Neural progenitor cell (in vitro differentiated cells): Measurements from ENCODE around the gene MFAP4. TPM values are rescaled to one million over a fixed set of nuclear protein-coding genes. Genes with fewer than 3 reads are reported as not detected.

Experiments
- DNase-seq: peaks from one replicate; pipeline ENCODE4 v3.0.0-alpha.2; 2016; ENCODE audit warnings: low spot score
- H2AFZ ChIP-seq: fragments of 200-600 bp; sonication (generic); replicated peaks from 2 replicates; pipeline ENCODE4 v1.6.1; 2016; ENCODE audit warnings: antibody characterized with exemption
- H3F3A ChIP-seq: fragments of 200-600 bp; sonication (generic); 2 replicates; pipeline ENCODE4 v1.6.1; 2016; ENCODE audit warnings: antibody characterized with exemption, low read depth
- H3K27ac ChIP-seq: fragments of 200-600 bp; sonication (generic); 2 replicates; pipeline ENCODE4 v1.5.1; 2016; ENCODE audit warnings: mild to moderate bottlenecking
- H3K27me3 ChIP-seq: fragments of 200-600 bp; sonication (generic); 2 replicates; pipeline ENCODE4 v1.6.1; 2016; ENCODE audit warnings: mild to moderate bottlenecking, moderate library complexity
- H3K36me3 ChIP-seq: fragments of 200-600 bp; sonication (generic); 2 replicates; pipeline ENCODE4 v1.5.1; 2016
- H3K4me1 ChIP-seq: fragments of 200-600 bp; sonication (generic); 2 replicates; pipeline ENCODE4 v1.6.1; 2016; ENCODE audit warnings: mixed run types
- H3K4me2 ChIP-seq: fragments of 200-600 bp; sonication (generic); 2 replicates; pipeline ENCODE4 v1.6.1; 2016
- H3K4me3 ChIP-seq: fragments of 200-600 bp; sonication (generic); 2 replicates; pipeline ENCODE4 v1.5.1; 2016
- H3K79me2 ChIP-seq: fragments of 200-600 bp; sonication (generic); 2 replicates; pipeline ENCODE4 v1.6.1; 2016; ENCODE audit warnings: low read depth
- H3K9ac ChIP-seq: fragments of 200-600 bp; sonication (generic); 2 replicates; pipeline ENCODE4 v1.6.1; 2016
- H3K9me3 ChIP-seq: fragments of 200-600 bp; sonication (generic); 2 replicates; pipeline ENCODE4 v1.5.1; 2016; ENCODE audit warnings: low read depth
- H4K20me1 ChIP-seq: fragments of 200-600 bp; sonication (generic); 2 replicates; pipeline ENCODE4 v1.6.1; 2016; ENCODE audit warnings: low read depth
- H3K27ac Mint-ChIP-seq: 3 replicates; pipeline ENCODE4 v1.8.0; 2021; ENCODE audit warnings: mixed read lengths
- H3K27me3 Mint-ChIP-seq: 2 replicates; pipeline ENCODE4 v1.8.0; 2022; ENCODE audit warnings: low read depth, mild to moderate bottlenecking, inconsistent platforms, moderate library complexity, mixed read lengths; ENCODE audit not compliant: insufficient read depth
- H3K36me3 Mint-ChIP-seq: 3 replicates; pipeline ENCODE4 v1.8.0; 2021; ENCODE audit warnings: mixed read lengths
- H3K4me1 Mint-ChIP-seq: 3 replicates; pipeline ENCODE4 v1.8.0; 2021; ENCODE audit warnings: mixed read lengths
- H3K4me3 Mint-ChIP-seq: 3 replicates; pipeline ENCODE4 v1.8.0; 2021; ENCODE audit warnings: mild to moderate bottlenecking, moderate library complexity, mixed read lengths
- H3K9me3 Mint-ChIP-seq: 3 replicates; pipeline ENCODE4 v1.8.0; 2020; ENCODE audit warnings: mixed read lengths
- EZH2 ChIP-seq: fragments of 200-600 bp; sonication (generic); IDR thresholded peaks from 2 replicates; pipeline ENCODE4 v1.6.1; 2017; ENCODE audit warnings: antibody characterized with exemption, mild to moderate bottlenecking, moderate library complexity
- EZH2phosphoT487 ChIP-seq: fragments of 200-600 bp; sonication (generic); IDR thresholded peaks from 2 replicates; pipeline ENCODE4 v1.6.1; 2017; ENCODE audit warnings: antibody characterized with exemption
- total RNA-seq: library from RNA; depleted of rRNA; stranded (reverse); fragments of >200 nt; gene quantifications from 2 replicates; pipeline ENCODE4 v1.2.3, GENCODE V29; 2015; ENCODE audit warnings: low replicate concordance
- TF ChIP-seq, protein P1 (sequence below): fragments of 200-600 bp; sonication (generic); IDR thresholded peaks from 2 replicates; pipeline ENCODE4 v1.5.1; 2017; ENCODE audit warnings: antibody characterized with exemption, mild to moderate bottlenecking

Gene MFAP4
- total RNA-seq, 1 donor from 2014 or later: not detected

DNA sequence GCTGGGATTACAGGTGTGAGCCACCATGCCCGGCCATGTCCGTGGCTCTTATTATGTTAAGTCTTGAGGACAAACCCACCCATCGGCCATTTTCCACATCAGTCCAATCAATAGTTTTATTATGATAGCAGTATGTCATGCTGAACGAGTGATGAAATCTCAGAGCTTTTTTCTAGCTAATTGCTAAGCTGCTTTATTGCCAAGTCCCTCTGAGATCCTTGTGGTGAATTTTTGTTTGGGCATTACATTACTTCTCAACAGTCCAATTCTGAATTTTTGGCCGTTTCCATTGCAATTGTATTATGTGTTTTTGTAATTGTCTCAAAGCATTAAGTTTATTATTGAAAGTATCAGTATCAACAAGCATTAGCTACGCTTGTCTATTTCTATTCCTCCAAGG is 34.9 kb upstream of the MFAP4 start:
- peaks cover 3% of the 10 kb centered on the region for H3K27me3 Mint-ChIP-seq
- H3F3A ChIP-seq: no peaks in the 10 kb centered on the region
- no peak overlapping the region for H3K4me3 ChIP-seq
- H3K4me2 ChIP-seq: no peak overlapping the region
- no peak overlapping the region for H3K9ac ChIP-seq
- H3K9me3 Mint-ChIP-seq: no peaks in the 10 kb centered on the region
- no peaks in the 10 kb centered on the region for H3K79me2 ChIP-seq
- H3K27ac ChIP-seq: no peak overlapping the region
- no peaks in the 10 kb centered on the region for H3K4me1 Mint-ChIP-seq
- H4K20me1 ChIP-seq: no peaks in the 10 kb centered on the region
- no peaks in the 10 kb centered on the region for H3K27me3 ChIP-seq
- H2AFZ ChIP-seq: no peak overlapping the region
- H3K27ac Mint-ChIP-seq: no peak overlapping the region
- H3K4me3 Mint-ChIP-seq: no peak overlapping the region
- no peak for DNase-seq
- no peaks in the 10 kb centered on the region for H3K36me3 Mint-ChIP-seq
- H3K4me1 ChIP-seq: no peaks in the 10 kb centered on the region
- H3K9me3 ChIP-seq: no peaks in the 10 kb centered on the region
- no peaks in the 10 kb centered on the region for H3K36me3 ChIP-seq
- TF ChIP-seq, protein P1, sequence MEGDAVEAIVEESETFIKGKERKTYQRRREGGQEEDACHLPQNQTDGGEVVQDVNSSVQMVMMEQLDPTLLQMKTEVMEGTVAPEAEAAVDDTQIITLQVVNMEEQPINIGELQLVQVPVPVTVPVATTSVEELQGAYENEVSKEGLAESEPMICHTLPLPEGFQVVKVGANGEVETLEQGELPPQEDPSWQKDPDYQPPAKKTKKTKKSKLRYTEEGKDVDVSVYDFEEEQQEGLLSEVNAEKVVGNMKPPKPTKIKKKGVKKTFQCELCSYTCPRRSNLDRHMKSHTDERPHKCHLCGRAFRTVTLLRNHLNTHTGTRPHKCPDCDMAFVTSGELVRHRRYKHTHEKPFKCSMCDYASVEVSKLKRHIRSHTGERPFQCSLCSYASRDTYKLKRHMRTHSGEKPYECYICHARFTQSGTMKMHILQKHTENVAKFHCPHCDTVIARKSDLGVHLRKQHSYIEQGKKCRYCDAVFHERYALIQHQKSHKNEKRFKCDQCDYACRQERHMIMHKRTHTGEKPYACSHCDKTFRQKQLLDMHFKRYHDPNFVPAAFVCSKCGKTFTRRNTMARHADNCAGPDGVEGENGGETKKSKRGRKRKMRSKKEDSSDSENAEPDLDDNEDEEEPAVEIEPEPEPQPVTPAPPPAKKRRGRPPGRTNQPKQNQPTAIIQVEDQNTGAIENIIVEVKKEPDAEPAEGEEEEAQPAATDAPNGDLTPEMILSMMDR: no peak
- no peak for TF ChIP-seq EZH2phosphoT487
- no peak for TF ChIP-seq EZH2

DNA sequence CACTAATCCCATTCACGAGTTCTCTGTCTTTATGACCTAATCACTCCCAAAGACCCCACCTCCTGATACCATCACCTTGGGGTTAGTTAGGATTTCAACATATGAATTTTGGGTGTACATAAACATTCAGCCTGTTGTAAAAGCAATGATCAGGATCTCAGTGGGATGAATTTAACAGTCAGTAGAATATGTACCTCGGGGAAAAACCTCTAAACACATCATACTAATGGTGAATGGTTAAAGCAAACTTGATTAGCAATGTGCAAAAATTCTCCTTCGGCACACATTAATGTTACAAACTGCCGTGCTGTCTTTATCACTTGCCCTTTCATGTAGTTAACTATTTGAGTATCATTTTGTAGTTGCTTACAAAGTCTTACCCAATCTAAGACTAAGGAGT is 34.2 kb upstream of the MFAP4 start:
- Mint-ChIP-seq H3K36me3 (no peaks in the 10 kb centered on the region), H3K9me3 (no peaks in the 10 kb centered on the region), H3K4me1 (no peaks in the 10 kb centered on the region), H3K4me3 (no peak overlapping the region), H3K27ac (no peak overlapping the region), H3K27me3 (peaks cover 2% of the 10 kb centered on the region)
- Histone ChIP-seq H3K4me2 (no peak overlapping the region), H3K79me2 (no peaks in the 10 kb centered on the region), H3K27ac (no peak overlapping the region), H3K4me1 (no peaks in the 10 kb centered on the region), H3F3A (no peaks in the 10 kb centered on the region), H3K27me3 (no peaks in the 10 kb centered on the region), H3K4me3 (no peak overlapping the region), H3K36me3 (no peaks in the 10 kb centered on the region), H3K9ac (no peak overlapping the region), H2AFZ (no peak overlapping the region), H3K9me3 (no peaks in the 10 kb centered on the region), H4K20me1 (no peaks in the 10 kb centered on the region)
- TF ChIP-seq, protein P1: no peak
- no peak for TF ChIP-seq EZH2phosphoT487
- no peak for TF ChIP-seq EZH2
- DNase-seq: no peak

DNA sequence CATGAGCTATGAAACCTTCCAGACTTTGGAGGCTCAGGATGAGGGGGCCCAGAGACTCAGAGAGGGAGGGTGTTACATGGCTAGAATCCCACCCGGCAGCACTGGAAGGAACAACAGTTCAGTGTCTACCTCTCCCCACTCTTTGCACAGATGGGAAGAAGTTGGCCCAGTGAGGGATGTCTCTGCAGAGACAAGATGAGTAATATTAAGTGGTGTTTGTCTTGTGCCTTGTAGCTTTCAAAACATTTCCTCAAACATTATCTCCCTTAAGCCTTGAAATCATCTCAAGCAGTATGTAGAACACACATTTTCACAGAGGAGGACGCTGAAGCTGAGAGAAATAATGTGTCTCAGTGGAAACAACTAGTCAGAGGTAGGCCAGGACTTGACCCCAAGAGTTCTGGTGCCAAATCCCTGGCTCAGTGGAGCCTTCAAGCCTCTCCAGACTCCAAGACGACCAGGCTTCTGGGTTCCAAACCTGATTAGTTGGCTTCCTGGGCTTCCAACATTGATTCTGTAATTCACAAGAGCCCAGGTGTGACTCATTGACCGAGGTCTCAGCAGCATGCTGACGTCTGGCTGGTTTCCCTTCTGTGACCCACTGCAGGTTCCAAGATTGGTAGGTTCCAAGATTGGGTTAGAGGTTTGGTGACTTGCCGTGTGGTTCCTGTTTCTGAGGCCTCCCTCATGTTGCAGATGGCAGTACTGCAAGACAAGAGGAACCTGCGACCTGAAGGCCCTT is 31.4 kb upstream of the MFAP4 start:
- Histone ChIP-seq H3K27me3 (no peaks in the 10 kb centered on the region), H2AFZ (no peak overlapping the region)
- DNase-seq: no peak

More for the DNA sequence above, 31.4 kb upstream of the MFAP4 start:
- Histone ChIP-seq H3K79me2 (no peaks in the 10 kb centered on the region), H4K20me1 (no peaks in the 10 kb centered on the region), H3K4me1 (no peaks in the 10 kb centered on the region), H3K27ac (no peak overlapping the region), H3F3A (no peaks in the 10 kb centered on the region), H3K36me3 (no peaks in the 10 kb centered on the region), H3K4me2 (no peak overlapping the region), H3K9me3 (no peaks in the 10 kb centered on the region), H3K4me3 (no peak overlapping the region), H3K9ac (no peak overlapping the region)
- no peaks in the 10 kb centered on the region for H3K36me3 Mint-ChIP-seq
- H3K4me1 Mint-ChIP-seq: no peaks in the 10 kb centered on the region
- H3K27ac Mint-ChIP-seq: no peak overlapping the region
- TF ChIP-seq, protein P1: no peak
- TF ChIP-seq EZH2 (no peak), EZH2phosphoT487 (no peak)
- no peak overlapping the region for H3K4me3 Mint-ChIP-seq
- peaks cover 3% of the 10 kb centered on the region for H3K27me3 Mint-ChIP-seq
- no peaks in the 10 kb centered on the region for H3K9me3 Mint-ChIP-seq
